SK-N-SH (cell line): ENCODE measurements around the gene ARHGAP21. TPM values are rescaled to one million over a fixed set of nuclear protein-coding genes. Genes with fewer than 3 reads are reported as not detected.

Source experiments
- CTCF ChIA-PET: fragments of 300-600, 350-600 bp; formaldehyde crosslinking; extraction: SDS; loops from one replicate; lab custom pipeline; 2021; lab: Yijun Ruan, JAX
- POLR2A ChIA-PET: fragments of 350-600 bp; sonication (Branson Sonifier 250); formaldehyde crosslinking; extraction: SDS; loops from one replicate; lab custom pipeline; 2020; ENCODE audit warnings: antibody characterized with exemption, inconsistent platforms; lab: Yijun Ruan, JAX
- DNase-seq: peaks from one replicate; pipeline ENCODE4 v3.0.0; 2012
- H2AFZ ChIP-seq: fragments of 200-600 bp; sonication (generic); 2 replicates; pipeline ENCODE4 v1.8.1; 2016; ENCODE audit warnings: antibody characterized with exemption, mild to moderate bottlenecking, low read depth
- H3F3A ChIP-seq: fragments of 200-600 bp; sonication (generic); replicated peaks from 2 replicates; pipeline ENCODE3; 2016; ENCODE audit warnings: antibody characterized with exemption, mild to moderate bottlenecking; ENCODE audit not compliant: insufficient read depth
- H3K27ac ChIP-seq, 2 experiments: fragments of 200-500 bp in 1 of 2; fragments of 200-600 bp in 1 of 2; sonication (Bioruptor generic) in 1 of 2; sonication (generic), shearing (Covaris generic) in 1 of 2; 2 replicates each; pipeline versions ENCODE4 v1.5.1 to v1.6.1; 2014 to 2016; ENCODE audit warnings: low read depth in 2 of 2, inconsistent platforms in 1 of 2, low read length in 1 of 2, mild to moderate bottlenecking in 1 of 2, mixed read lengths in 1 of 2
- H3K27me3 ChIP-seq: fragments of 200-600 bp; sonication (generic), shearing (Covaris generic); 2 replicates; pipeline ENCODE4 v1.6.1; 2016; ENCODE audit warnings: mixed run types; ENCODE audit not compliant: insufficient read depth
- H3K36me3 ChIP-seq, 2 experiments: fragments of 200-500 bp in 1 of 2; fragments of 200-600 bp in 1 of 2; sonication (Bioruptor generic) in 1 of 2; sonication (generic) in 1 of 2; replicated peaks in 1 of 2; 2 replicates each; pipeline versions ENCODE3 to v1.5.1; 2014 to 2016; ENCODE audit warnings: low read length in 1 of 2, mild to moderate bottlenecking in 1 of 2; ENCODE audit not compliant: insufficient read depth in 2 of 2, control insufficient read depth in 1 of 2
- H3K4me1 ChIP-seq, 2 experiments: fragments of 200-500 bp in 1 of 2; fragments of 200-600 bp in 1 of 2; sonication (Bioruptor generic) in 1 of 2; sonication (generic), shearing (Covaris generic) in 1 of 2; 2 replicates each; pipeline versions ENCODE4 v1.5.1 to v1.6.1; 2014 to 2016; ENCODE audit warnings: low read depth in 1 of 2, low read length in 1 of 2, mixed run types in 1 of 2; ENCODE audit not compliant: insufficient read depth in 2 of 2, control insufficient read depth in 1 of 2
- H3K4me2 ChIP-seq: fragments of 200-600 bp; sonication (generic), shearing (Covaris generic); 2 replicates; pipeline ENCODE4 v1.6.1; 2017; ENCODE audit warnings: mixed run types
- H3K4me3 ChIP-seq, 2 experiments: fragments of 200-500 bp in 1 of 2; fragments of 200-600 bp in 1 of 2; sonication (Bioruptor generic) in 1 of 2; sonication (generic), shearing (Covaris generic) in 1 of 2; 2 replicates each; pipeline versions ENCODE4 v1.5.1 to v1.8.1; 2014 to 2016; ENCODE audit warnings: low read depth in 2 of 2, inconsistent platforms in 1 of 2, low read length in 1 of 2, mild to moderate bottlenecking in 1 of 2, mixed read lengths in 1 of 2, moderate library complexity in 1 of 2
- H3K79me2 ChIP-seq: fragments of 200-600 bp; sonication (generic); 2 replicates; pipeline ENCODE4 v1.8.1; 2017; ENCODE audit warnings: mild to moderate bottlenecking; ENCODE audit not compliant: insufficient read depth
- H3K9ac ChIP-seq: fragments of 200-600 bp; sonication (generic); 2 replicates; pipeline ENCODE4 v1.6.1; 2017; ENCODE audit warnings: mixed run types
- H3K9me2 ChIP-seq: fragments of 200-600 bp; sonication (generic); 2 replicates; pipeline ENCODE4 v1.6.1; 2017; ENCODE audit warnings: mixed run types
- H3K9me3 ChIP-seq: fragments of 200-600 bp; sonication (generic); 2 replicates; pipeline ENCODE4 v1.6.1; 2017; ENCODE audit warnings: mixed run types, mild to moderate bottlenecking, moderate library complexity
- H4K20me1 ChIP-seq: fragments of 200-600 bp; sonication (generic); 2 replicates; pipeline ENCODE4 v1.6.1; 2017; ENCODE audit warnings: mild to moderate bottlenecking, mixed run types; ENCODE audit not compliant: insufficient read depth
- CHD2 ChIP-seq: fragments of 150-350 bp; IDR thresholded peaks from 2 replicates; pipeline ENCODE4 v1.6.1; 2018; ENCODE audit warnings: low read length; ENCODE audit not compliant: partially characterized antibody
- CTCF ChIP-seq: fragments of 200-600 bp; sonication (generic); IDR thresholded peaks from 2 replicates; pipeline ENCODE4 v1.6.1; 2017; ENCODE audit warnings: antibody characterized with exemption, mild to moderate bottlenecking, moderate library complexity
- EP300 ChIP-seq, 2 experiments: IDR thresholded peaks; 2 replicates each; pipeline versions ENCODE4 v1.4.0 to v1.6.1; 2012; ENCODE audit warnings: borderline replicate concordance in 1 of 2, low read depth in 1 of 2, low read length in 1 of 2
- FOSL2 ChIP-seq: IDR thresholded peaks from 2 replicates; pipeline ENCODE4 v1.4.0; 2012; ENCODE audit warnings: low read depth, mild to moderate bottlenecking, moderate library complexity, borderline replicate concordance
- IRF3 ChIP-seq: fragments of 150-350 bp; IDR thresholded peaks from 2 replicates; pipeline ENCODE4 v1.6.1; 2016; ENCODE audit warnings: mild to moderate bottlenecking, low read depth, low read length
- JUND ChIP-seq: IDR thresholded peaks from 2 replicates; pipeline ENCODE4 v1.4.0; 2012
- MAX ChIP-seq: IDR thresholded peaks from 2 replicates; pipeline ENCODE4 v1.4.0; 2012; ENCODE audit warnings: low read depth
- MXI1 ChIP-seq: IDR thresholded peaks from 2 replicates; pipeline ENCODE4 v1.6.1; 2012; ENCODE audit warnings: mild to moderate bottlenecking, low read depth, low read length, improper control_type of control experiment
- NFIC ChIP-seq: IDR thresholded peaks from 2 replicates; pipeline ENCODE4 v1.4.0; 2012; ENCODE audit warnings: borderline replicate concordance
- NRF1 ChIP-seq: IDR thresholded peaks from 2 replicates; pipeline ENCODE4 v1.6.1; 2012; ENCODE audit warnings: low read depth, mild to moderate bottlenecking, low read length
- PBX3 ChIP-seq: IDR thresholded peaks from 2 replicates; pipeline ENCODE4; 2012
- REST ChIP-seq: IDR thresholded peaks from 2 replicates; pipeline ENCODE4 v1.6.1; 2012; ENCODE audit warnings: mild to moderate bottlenecking, low read depth, low read length, moderate library complexity
- TCF12 ChIP-seq: IDR thresholded peaks from 2 replicates; pipeline ENCODE4 v1.4.0; 2012
- TEAD4 ChIP-seq: IDR thresholded peaks from 2 replicates; pipeline ENCODE4 v1.4.0; 2012; ENCODE audit warnings: mild to moderate bottlenecking, borderline replicate concordance; ENCODE audit not compliant: insufficient read depth
- YY1 ChIP-seq: IDR thresholded peaks from 2 replicates; pipeline ENCODE4 v1.4.0; 2012; ENCODE audit warnings: low read depth, mild to moderate bottlenecking
- WGBS: methylation state at CpG from one replicate; pipeline ENCODE4 v1.1.6; 2017; ENCODE audit warnings: low lambda C conversion rate; 5-methylcytosine and 5-hydroxymethylcytosine counted together
- polyA plus RNA-seq, 3 experiments: library from polyadenylated mRNA; depleted of rRNA; stranded (reverse); fragments of >200 nt; gene quantifications; 2 replicates each; pipeline ENCODE4 v1.2.3, GENCODE V29; 2012

The ARHGAP21 gene
- polyA plus RNA-seq, 1 of the 3 experiments (the other 2 are of a cell fraction) = 27.8 TPM

GRCh38 chr10:24750695-24751094, 27.0 kb upstream of the ARHGAP21 start:
- no peak overlapping the region for H3K27ac ChIP-seq
- no peaks in the 10 kb centered on the region for H3K9me2 ChIP-seq
- H3K9ac ChIP-seq = no peak overlapping the region
- ChIA-PET CTCF (no interaction called here), POLR2A (no interaction called here)
- H3K4me2 ChIP-seq = no peak overlapping the region
- no peak for DNase-seq
- H2AFZ ChIP-seq = no peak overlapping the region
- H3F3A ChIP-seq = no peaks in the 10 kb centered on the region
- H3K27me3 ChIP-seq = no peaks in the 10 kb centered on the region
- H4K20me1 ChIP-seq = no peaks in the 10 kb centered on the region
- H3K36me3 ChIP-seq = no peaks in the 10 kb centered on the region
- no peaks in the 10 kb centered on the region for H3K9me3 ChIP-seq
- no peaks in the 10 kb centered on the region for H3K4me1 ChIP-seq
- H3K79me2 ChIP-seq = no peaks in the 10 kb centered on the region
- WGBS = 93% methylated on average over 2 of the region's 2 CpGs
- H3K4me3 ChIP-seq = no peak overlapping the region
- TF ChIP-seq PBX3 (no peak), YY1 (no peak), MAX (no peak), NFIC (no peak), TEAD4 (no peak), NRF1 (no peak), MXI1 (no peak), JUND (no peak), IRF3 (no peak), CTCF (no peak), TCF12 (no peak), EP300 (IDR thresholded peaks at IDR 0.05; ENCODE audit: borderline replicate concordance in 1 of 2, low read depth in 1 of 2, low read length in 1 of 2) (no peak), FOSL2 (no peak), REST (no peak), CHD2 (no peak)
